HL-60 (cell line): Measurements from ENCODE around the gene CYP27A1.

ENCODE experiments used
- DNase-seq, 2 experiments: peaks; one replicate each; pipeline ENCODE4 v3.0.0-alpha.2; 2010 to 2020; ENCODE audit warnings: low read depth in 1 of 2, low spot score in 1 of 2
- H3K27ac ChIP-seq: fragments of 250-450 bp; sonication (Bioruptor Pico); replicated peaks from 2 replicates; pipeline ENCODE4 v1.5.1; 2020; ENCODE audit warnings: mild to moderate bottlenecking, moderate library complexity
- H3K27me3 ChIP-seq: fragments of 250-450 bp; sonication (Bioruptor Pico); 2 replicates; pipeline ENCODE4 v1.5.1; 2021; ENCODE audit warnings: mild to moderate bottlenecking, moderate library complexity; ENCODE audit not compliant: insufficient read depth, poor library complexity, severe bottlenecking
- H3K4me3 ChIP-seq: replicated peaks from 2 replicates; pipeline ENCODE4 v1.5.1; 2011; ENCODE audit warnings: mild to moderate bottlenecking, control low read depth, low read length; ENCODE audit not compliant: insufficient read depth
- GABPA ChIP-seq: IDR thresholded peaks from 2 replicates; pipeline ENCODE4 v1.6.1; 2012; ENCODE audit warnings: low read depth
- POLR2AphosphoS5 ChIP-seq: IDR thresholded peaks from 2 replicates; pipeline ENCODE4 v1.6.1; 2012; ENCODE audit warnings: low read depth
- SPI1 ChIP-seq: IDR thresholded peaks from 2 replicates; pipeline ENCODE4 v1.6.1; 2012; ENCODE audit warnings: low read depth, mild to moderate bottlenecking, borderline replicate concordance
- TF ChIP-seq, protein P1 (sequence below): IDR thresholded peaks from 2 replicates; pipeline ENCODE4 v1.6.1; 2012; ENCODE audit warnings: low read depth; ENCODE audit not compliant: insufficient replicate concordance
- TF ChIP-seq, protein P2 (sequence below): IDR thresholded peaks from one replicate; pipeline ENCODE4 v1.5.1; 2011; ENCODE audit warnings: low read length, control low read depth, inconsistent platforms; ENCODE audit not compliant: insufficient read depth

CYP27A1 gene

DNA sequence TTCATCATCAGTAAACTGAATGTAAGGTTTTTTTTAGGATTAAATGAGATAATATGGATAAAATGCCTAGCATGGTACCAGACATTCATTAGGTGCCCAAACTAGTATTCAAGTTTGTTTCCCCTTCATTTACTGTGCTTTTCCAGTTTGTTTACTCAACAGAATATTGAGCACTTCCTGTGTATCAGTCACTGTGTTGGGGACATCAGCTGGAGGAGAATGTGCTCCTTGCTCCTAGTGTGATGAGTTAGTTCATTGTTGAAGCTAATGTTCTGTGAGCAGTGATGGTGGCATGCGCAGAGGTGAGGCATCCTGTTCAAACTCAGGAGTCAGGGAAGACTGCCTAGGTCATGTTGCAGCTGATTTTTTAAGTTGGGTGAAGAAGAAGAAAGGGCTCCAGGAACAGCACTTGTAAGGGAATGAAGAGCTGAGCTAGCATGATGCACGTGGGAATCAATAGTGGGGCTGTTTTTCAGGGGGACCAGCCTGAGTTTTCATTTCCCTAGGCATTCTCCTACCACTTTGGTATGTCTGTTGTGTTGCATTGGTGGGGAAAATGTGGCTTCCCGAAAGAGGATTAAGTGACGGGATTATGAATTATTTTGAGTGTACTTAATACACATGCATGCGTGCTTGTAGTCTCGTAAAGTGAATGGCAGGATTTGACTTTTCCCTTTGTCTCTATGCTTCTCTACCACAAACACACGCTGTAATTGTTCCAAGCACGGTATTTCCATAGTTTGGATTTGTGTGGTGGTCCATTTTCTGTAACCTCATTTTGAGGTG, 47.6 kb upstream of the CYP27A1 start:
- DNase-seq, result no peak
- Histone ChIP-seq H3K27me3 (no peaks in the 10 kb centered on the region), H3K4me3 (no peak overlapping the region), H3K27ac (peak overlapping the region; percentile 75)
- TF ChIP-seq, protein P1, sequence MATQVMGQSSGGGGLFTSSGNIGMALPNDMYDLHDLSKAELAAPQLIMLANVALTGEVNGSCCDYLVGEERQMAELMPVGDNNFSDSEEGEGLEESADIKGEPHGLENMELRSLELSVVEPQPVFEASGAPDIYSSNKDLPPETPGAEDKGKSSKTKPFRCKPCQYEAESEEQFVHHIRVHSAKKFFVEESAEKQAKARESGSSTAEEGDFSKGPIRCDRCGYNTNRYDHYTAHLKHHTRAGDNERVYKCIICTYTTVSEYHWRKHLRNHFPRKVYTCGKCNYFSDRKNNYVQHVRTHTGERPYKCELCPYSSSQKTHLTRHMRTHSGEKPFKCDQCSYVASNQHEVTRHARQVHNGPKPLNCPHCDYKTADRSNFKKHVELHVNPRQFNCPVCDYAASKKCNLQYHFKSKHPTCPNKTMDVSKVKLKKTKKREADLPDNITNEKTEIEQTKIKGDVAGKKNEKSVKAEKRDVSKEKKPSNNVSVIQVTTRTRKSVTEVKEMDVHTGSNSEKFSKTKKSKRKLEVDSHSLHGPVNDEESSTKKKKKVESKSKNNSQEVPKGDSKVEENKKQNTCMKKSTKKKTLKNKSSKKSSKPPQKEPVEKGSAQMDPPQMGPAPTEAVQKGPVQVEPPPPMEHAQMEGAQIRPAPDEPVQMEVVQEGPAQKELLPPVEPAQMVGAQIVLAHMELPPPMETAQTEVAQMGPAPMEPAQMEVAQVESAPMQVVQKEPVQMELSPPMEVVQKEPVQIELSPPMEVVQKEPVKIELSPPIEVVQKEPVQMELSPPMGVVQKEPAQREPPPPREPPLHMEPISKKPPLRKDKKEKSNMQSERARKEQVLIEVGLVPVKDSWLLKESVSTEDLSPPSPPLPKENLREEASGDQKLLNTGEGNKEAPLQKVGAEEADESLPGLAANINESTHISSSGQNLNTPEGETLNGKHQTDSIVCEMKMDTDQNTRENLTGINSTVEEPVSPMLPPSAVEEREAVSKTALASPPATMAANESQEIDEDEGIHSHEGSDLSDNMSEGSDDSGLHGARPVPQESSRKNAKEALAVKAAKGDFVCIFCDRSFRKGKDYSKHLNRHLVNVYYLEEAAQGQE, result no peak
- TF ChIP-seq, protein P2, sequence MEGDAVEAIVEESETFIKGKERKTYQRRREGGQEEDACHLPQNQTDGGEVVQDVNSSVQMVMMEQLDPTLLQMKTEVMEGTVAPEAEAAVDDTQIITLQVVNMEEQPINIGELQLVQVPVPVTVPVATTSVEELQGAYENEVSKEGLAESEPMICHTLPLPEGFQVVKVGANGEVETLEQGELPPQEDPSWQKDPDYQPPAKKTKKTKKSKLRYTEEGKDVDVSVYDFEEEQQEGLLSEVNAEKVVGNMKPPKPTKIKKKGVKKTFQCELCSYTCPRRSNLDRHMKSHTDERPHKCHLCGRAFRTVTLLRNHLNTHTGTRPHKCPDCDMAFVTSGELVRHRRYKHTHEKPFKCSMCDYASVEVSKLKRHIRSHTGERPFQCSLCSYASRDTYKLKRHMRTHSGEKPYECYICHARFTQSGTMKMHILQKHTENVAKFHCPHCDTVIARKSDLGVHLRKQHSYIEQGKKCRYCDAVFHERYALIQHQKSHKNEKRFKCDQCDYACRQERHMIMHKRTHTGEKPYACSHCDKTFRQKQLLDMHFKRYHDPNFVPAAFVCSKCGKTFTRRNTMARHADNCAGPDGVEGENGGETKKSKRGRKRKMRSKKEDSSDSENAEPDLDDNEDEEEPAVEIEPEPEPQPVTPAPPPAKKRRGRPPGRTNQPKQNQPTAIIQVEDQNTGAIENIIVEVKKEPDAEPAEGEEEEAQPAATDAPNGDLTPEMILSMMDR, result no peak
- TF ChIP-seq POLR2AphosphoS5, result no peak
- TF ChIP-seq SPI1, result no peak
- no peak for TF ChIP-seq GABPA

DNA sequence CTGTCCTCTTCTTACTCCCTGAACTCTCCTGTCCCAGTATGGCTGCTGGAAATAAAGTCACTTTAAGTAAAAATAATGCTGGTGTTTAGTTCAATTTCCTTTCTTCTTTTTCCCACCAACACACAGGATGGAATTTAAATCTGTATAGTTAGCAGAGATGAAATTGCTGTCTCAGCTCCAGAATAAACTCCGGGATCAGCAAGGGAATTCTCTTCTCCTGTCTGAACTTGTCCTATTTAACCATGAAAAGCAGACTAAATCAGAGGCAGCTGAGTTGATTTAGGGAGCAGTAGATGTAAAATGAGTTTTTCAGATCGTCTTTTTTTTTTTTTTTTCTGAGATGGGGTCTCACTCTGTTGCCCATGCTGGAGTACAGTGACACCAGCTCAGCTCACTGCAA, 45.4 kb upstream of the CYP27A1 start:
- TF ChIP-seq, protein P1, result no peak
- TF ChIP-seq SPI1 (no peak), POLR2AphosphoS5 (no peak), GABPA (no peak)

DNA sequence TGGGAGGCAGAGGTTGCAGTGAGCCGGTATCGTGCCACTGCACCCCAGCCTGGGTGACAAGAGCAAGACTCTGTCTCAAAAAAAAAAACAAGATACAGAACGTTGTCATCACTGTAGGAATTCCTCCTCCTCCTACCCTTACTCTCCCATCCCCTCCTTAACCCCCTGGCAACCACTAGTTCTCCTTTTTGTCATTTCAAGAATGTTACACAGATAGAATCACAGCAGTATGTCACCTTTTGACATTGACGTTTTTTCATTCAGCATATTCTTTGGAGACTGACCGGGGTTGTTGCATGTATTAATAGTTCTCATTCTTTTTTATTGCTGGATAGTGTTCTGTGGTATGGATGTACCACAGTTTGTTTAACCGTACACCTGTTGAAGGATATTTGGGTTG, 38.9 kb upstream of the CYP27A1 start:
- peak; percentile 22; the same call in 1 of the 2 replicates for TF ChIP-seq SPI1
- TF ChIP-seq, protein P2, result no peak
- no peaks in the 10 kb centered on the region for H3K27me3 ChIP-seq
- peak overlapping the region; percentile 84 for H3K27ac ChIP-seq
- DNase-seq, result peak in 1 of 2 experiments; percentile 58
- H3K4me3 ChIP-seq, result no peak overlapping the region

More for the DNA sequence above, 45.4 kb upstream of the CYP27A1 start:
- H3K27ac ChIP-seq, result no peak overlapping the region
- H3K27me3 ChIP-seq, result no peaks in the 10 kb centered on the region
- no peak overlapping the region for H3K4me3 ChIP-seq
- DNase-seq, result no peak

DNA sequence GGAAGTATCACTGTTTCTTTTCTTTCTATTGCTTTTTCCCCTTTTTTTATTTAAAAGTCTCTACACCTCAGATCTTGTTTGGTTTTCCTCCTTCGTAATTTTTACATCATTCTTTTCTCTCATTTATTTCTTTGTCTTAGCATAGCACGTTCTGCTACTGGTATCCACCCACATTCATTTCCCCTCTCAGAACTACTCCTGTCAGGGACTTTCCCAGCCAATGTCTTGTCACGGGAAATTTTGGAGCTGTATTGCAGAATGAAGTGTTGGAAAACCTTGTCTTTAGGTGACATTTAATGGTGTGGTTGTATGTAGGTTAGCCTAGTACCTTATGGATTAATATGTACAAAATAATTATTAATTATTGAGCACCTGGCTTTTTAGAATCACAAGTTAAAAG, 37.3 kb upstream of the CYP27A1 start:
- H3K27ac ChIP-seq, result peak overlapping the region; percentile 84
- DNase-seq, result no peak
- no peaks in the 10 kb centered on the region for H3K27me3 ChIP-seq
- TF ChIP-seq POLR2AphosphoS5 (no peak), GABPA (no peak), SPI1 (no peak)
- TF ChIP-seq, protein P2, result no peak
- TF ChIP-seq, protein P1, result no peak
- no peak overlapping the region for H3K4me3 ChIP-seq
